TTC549 (cell line): ENCODE data around the gene KCNMA1.

Source experiments
- FAIRE-seq: peaks from 2 replicates; lab custom pipeline; 2012; peaks lifted over from hg19 to GRCh38; lab: Jason Lieb, UNC

Gene KCNMA1

GRCh38 chr10:77291596-77292505 lies 345.8 kb downstream of the KCNMA1 start:
- no peak for FAIRE-seq

- FAIRE-seq, result no peak
Observed at GRCh38 chr10:77290528-77291155, 347.0 kb downstream of the KCNMA1 start.

GRCh38 chr10:77289790-77290189 lies 347.8 kb downstream of the KCNMA1 start:
- no peak for FAIRE-seq

- FAIRE-seq, result no peak
Observed at GRCh38 chr10:77289027-77289501, 348.5 kb downstream of the KCNMA1 start.

- FAIRE-seq, result no peak
Observed at GRCh38 chr10:77287647-77288120, 349.9 kb downstream of the KCNMA1 start.

- FAIRE-seq, result no peak
Observed at GRCh38 chr10:77286531-77287508, 350.8 kb downstream of the KCNMA1 start.

GRCh38 chr10:77285529-77286182 lies 352.0 kb downstream of the KCNMA1 start:
- no peak for FAIRE-seq

- FAIRE-seq, result no peak
Observed at GRCh38 chr10:77284797-77285196, 352.8 kb downstream of the KCNMA1 start.

GRCh38 chr10:77283326-77283725 lies 354.3 kb downstream of the KCNMA1 start:
- no peak for FAIRE-seq

GRCh38 chr10:77282163-77282562 lies 355.4 kb downstream of the KCNMA1 start:
- no peak for FAIRE-seq

GRCh38 chr10:77281719-77282118 lies 355.9 kb downstream of the KCNMA1 start:
- no peak for FAIRE-seq

- FAIRE-seq, result no peak
Observed at GRCh38 chr10:77279207-77279606, 358.4 kb downstream of the KCNMA1 start.

GRCh38 chr10:77274046-77274795 lies 363.4 kb downstream of the KCNMA1 start:
- FAIRE-seq, result no peak

- no peak for FAIRE-seq
Observed at GRCh38 chr10:77269163-77269562, 368.4 kb downstream of the KCNMA1 start.

- FAIRE-seq, result no peak
Observed at GRCh38 chr10:77268721-77269120, 368.9 kb downstream of the KCNMA1 start.

- FAIRE-seq, result no peak
Observed at GRCh38 chr10:77267703-77268675, 369.6 kb downstream of the KCNMA1 start.

GRCh38 chr10:77266242-77266641 lies 371.4 kb downstream of the KCNMA1 start:
- FAIRE-seq, result no peak

GRCh38 chr10:77264527-77264926 lies 373.1 kb downstream of the KCNMA1 start:
- no peak for FAIRE-seq

GRCh38 chr10:77264107-77264506 lies 373.5 kb downstream of the KCNMA1 start:
- FAIRE-seq, result no peak

- no peak for FAIRE-seq
Observed at GRCh38 chr10:77263700-77264099, 373.9 kb downstream of the KCNMA1 start.
